ENCODE results near the gene APC.

APC gene

GRCh38 chr5:112892776-112893175 lies 155.1 kb downstream of the APC start:
- no peak for DNase-seq (ENCODE audit: low spot score)
- TF ChIP-seq, protein P1, sequence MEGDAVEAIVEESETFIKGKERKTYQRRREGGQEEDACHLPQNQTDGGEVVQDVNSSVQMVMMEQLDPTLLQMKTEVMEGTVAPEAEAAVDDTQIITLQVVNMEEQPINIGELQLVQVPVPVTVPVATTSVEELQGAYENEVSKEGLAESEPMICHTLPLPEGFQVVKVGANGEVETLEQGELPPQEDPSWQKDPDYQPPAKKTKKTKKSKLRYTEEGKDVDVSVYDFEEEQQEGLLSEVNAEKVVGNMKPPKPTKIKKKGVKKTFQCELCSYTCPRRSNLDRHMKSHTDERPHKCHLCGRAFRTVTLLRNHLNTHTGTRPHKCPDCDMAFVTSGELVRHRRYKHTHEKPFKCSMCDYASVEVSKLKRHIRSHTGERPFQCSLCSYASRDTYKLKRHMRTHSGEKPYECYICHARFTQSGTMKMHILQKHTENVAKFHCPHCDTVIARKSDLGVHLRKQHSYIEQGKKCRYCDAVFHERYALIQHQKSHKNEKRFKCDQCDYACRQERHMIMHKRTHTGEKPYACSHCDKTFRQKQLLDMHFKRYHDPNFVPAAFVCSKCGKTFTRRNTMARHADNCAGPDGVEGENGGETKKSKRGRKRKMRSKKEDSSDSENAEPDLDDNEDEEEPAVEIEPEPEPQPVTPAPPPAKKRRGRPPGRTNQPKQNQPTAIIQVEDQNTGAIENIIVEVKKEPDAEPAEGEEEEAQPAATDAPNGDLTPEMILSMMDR (IDR thresholded peaks at IDR 0.05; ENCODE audit: extremely low read depth, missing control alignments), result no peak

GRCh38 chr5:112895682-112896081 lies 158.0 kb downstream of the APC start:
- DNase-seq (ENCODE audit: low spot score), result no peak
- TF ChIP-seq, protein P1 (IDR thresholded peaks at IDR 0.05; ENCODE audit: extremely low read depth, missing control alignments), result no peak
